DOHH2 (cell line): Measurements from ENCODE around the gene MRC2.

ENCODE experiments used
- H3F3A ChIP-seq: fragments of 200-600 bp; sonication (generic), shearing (Covaris generic); 2 replicates; pipeline ENCODE4 v1.6.0; 2016; ENCODE audit warnings: antibody characterized with exemption, mild to moderate bottlenecking; ENCODE audit not compliant: control insufficient read depth, insufficient read depth
- H3K27ac ChIP-seq: fragments of 200-600 bp; sonication (generic); 2 replicates; pipeline ENCODE4 v1.5.1; 2014; ENCODE audit warnings: low read depth, mild to moderate bottlenecking, low read length, moderate library complexity
- H3K27me3 ChIP-seq: fragments of 200-600 bp; sonication (generic); 2 replicates; pipeline ENCODE4 v1.6.1; 2014; ENCODE audit warnings: mild to moderate bottlenecking, low read length, mixed read lengths; ENCODE audit not compliant: control insufficient read depth
- H3K36me3 ChIP-seq: fragments of 200-600 bp; sonication (generic); 2 replicates; pipeline ENCODE4 v1.6.1; 2014; ENCODE audit warnings: mild to moderate bottlenecking, low read length, moderate library complexity, mixed read lengths; ENCODE audit not compliant: control insufficient read depth
- H3K4me1 ChIP-seq: fragments of 200-600 bp; sonication (generic); 2 replicates; pipeline ENCODE4 v1.6.1; 2014; ENCODE audit warnings: mild to moderate bottlenecking, low read length, mixed read lengths; ENCODE audit not compliant: control insufficient read depth
- H3K4me2 ChIP-seq: fragments of 200-600 bp; sonication (generic); 2 replicates; pipeline ENCODE4 v1.6.0; 2014; ENCODE audit warnings: mild to moderate bottlenecking, low read length, moderate library complexity
- H3K4me3 ChIP-seq: fragments of 200-600 bp; sonication (generic); 2 replicates; pipeline ENCODE4 v1.5.1; 2014; ENCODE audit warnings: mild to moderate bottlenecking, low read length, mixed read lengths
- H3K79me2 ChIP-seq: fragments of 200-600 bp; sonication (generic); 2 replicates; pipeline ENCODE4 v1.6.1; 2014; ENCODE audit warnings: mild to moderate bottlenecking, low read length, mixed read lengths; ENCODE audit not compliant: control insufficient read depth
- H3K9me2 ChIP-seq: fragments of 200-600 bp; sonication (generic); replicated peaks from 2 replicates; pipeline ENCODE4 v1.6.1; 2014; ENCODE audit warnings: mild to moderate bottlenecking, low read length, mixed read lengths; ENCODE audit not compliant: control insufficient read depth
- H3K9me3 ChIP-seq: fragments of 200-600 bp; sonication (generic); 2 replicates; pipeline ENCODE4 v1.6.1; 2014; ENCODE audit warnings: antibody characterized with exemption, low read length, mixed read lengths; ENCODE audit not compliant: control insufficient read depth, insufficient read depth
- H4K20me1 ChIP-seq: fragments of 200-600 bp; sonication (generic); 2 replicates; pipeline ENCODE4 v1.6.0; 2014; ENCODE audit warnings: low read depth, mild to moderate bottlenecking, antibody characterized with exemption, low read length, moderate library complexity; ENCODE audit not compliant: control insufficient read depth, insufficient read depth
- CTCF ChIP-seq: fragments of 200-600 bp; sonication (generic); IDR thresholded peaks from one replicate; pipeline ENCODE4 v1.5.1; 2014; ENCODE audit warnings: antibody characterized with exemption, mild to moderate bottlenecking, low read depth, low read length; ENCODE audit not compliant: poor library complexity, severe bottlenecking
- EZH2phosphoT487 ChIP-seq: fragments of 200-600 bp; sonication (generic); IDR thresholded peaks from 2 replicates; pipeline ENCODE4 v1.6.1; 2017; ENCODE audit warnings: borderline replicate concordance, mild to moderate bottlenecking, antibody characterized with exemption, low read length, moderate library complexity, mixed read lengths

Gene MRC2

GRCh38 chr17:62671553-62671952 is 44.1 kb downstream of the MRC2 start:
- Histone ChIP-seq H3K4me1 (no peaks in the 10 kb centered on the region), H3K9me2 (no peaks in the 10 kb centered on the region), H3K36me3 (no peaks in the 10 kb centered on the region), H4K20me1 (no peaks in the 10 kb centered on the region), H3K9me3 (no peaks in the 10 kb centered on the region), H3K27ac (no peak overlapping the region), H3K27me3 (no peaks in the 10 kb centered on the region), H3F3A (no peaks in the 10 kb centered on the region), H3K79me2 (no peaks in the 10 kb centered on the region), H3K4me2 (no peak overlapping the region), H3K4me3 (no peak overlapping the region)
- TF ChIP-seq CTCF (no peak), EZH2phosphoT487 (no peak)

DNA sequence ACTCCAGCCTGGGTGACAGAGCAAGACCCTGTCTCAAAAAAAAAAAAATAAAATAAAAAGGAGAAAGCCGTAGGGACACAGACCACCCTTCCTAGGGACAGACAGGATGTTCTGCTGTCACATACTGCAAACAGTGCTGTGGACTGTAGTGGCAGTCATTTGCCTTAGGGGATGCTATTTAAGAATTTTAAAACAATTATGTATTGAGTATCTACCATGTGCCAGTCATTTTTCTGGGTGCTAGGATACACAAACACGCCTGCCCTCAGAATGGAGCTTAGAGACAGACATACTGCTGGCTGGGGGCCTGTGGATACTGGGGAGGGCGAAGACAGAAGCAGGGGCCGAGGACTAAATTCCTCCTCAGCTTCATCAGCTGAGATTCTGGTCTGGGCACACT is 45.5 kb downstream of the MRC2 start:
- Histone ChIP-seq H3K9me3 (no peaks in the 10 kb centered on the region), H3K27ac (no peak overlapping the region), H3K4me3 (no peak overlapping the region), H3K4me1 (no peaks in the 10 kb centered on the region), H3K36me3 (no peaks in the 10 kb centered on the region), H3K79me2 (no peaks in the 10 kb centered on the region), H3F3A (no peaks in the 10 kb centered on the region), H4K20me1 (no peaks in the 10 kb centered on the region), H3K4me2 (no peak overlapping the region), H3K9me2 (no peaks in the 10 kb centered on the region), H3K27me3 (no peaks in the 10 kb centered on the region)
- TF ChIP-seq CTCF (no peak), EZH2phosphoT487 (no peak)

DNA sequence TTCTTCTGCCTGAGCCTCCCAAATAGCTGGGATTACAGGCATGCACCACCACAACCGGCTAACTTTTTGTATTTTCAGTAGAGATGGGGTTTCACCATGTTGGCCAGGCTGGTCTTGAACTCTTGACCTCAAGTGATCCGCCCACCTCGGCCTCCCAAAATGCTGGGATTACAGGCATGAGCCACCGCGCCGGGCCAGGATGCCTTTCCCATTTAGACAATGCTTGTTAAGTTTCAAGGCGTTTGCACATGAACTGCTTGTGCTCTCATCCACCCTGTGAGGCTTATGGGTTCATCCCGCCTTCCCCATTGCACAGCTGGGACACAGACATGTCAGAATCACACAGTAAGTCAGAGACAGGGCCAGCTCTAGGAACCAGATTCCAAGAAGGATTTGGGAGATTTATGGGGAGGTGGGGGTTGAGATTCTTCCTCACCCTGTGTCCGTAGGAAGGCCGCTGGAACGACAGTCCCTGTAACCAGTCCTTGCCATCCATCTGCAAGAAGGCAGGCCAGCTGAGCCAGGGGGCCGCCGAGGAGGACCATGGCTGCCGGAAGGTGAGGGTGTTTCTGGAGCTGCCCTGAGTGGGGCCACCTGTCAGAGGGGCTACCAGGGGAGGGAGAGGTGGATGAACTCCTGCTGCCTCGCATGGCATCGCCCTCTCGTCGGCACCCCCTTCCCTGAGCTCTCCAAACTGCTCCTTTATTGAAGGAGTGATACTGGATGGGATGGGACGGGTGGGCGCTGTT is 46.3 kb downstream of the MRC2 start:
- Histone ChIP-seq H4K20me1 (no peaks in the 10 kb centered on the region), H3K79me2 (no peaks in the 10 kb centered on the region), H3K4me2 (no peak overlapping the region), H3K4me1 (no peaks in the 10 kb centered on the region), H3F3A (no peaks in the 10 kb centered on the region), H3K36me3 (no peaks in the 10 kb centered on the region), H3K9me2 (no peaks in the 10 kb centered on the region), H3K27me3 (no peaks in the 10 kb centered on the region), H3K9me3 (no peaks in the 10 kb centered on the region), H3K27ac (no peak overlapping the region), H3K4me3 (no peak overlapping the region)
- TF ChIP-seq EZH2phosphoT487 (no peak), CTCF (no peak)
